WTC11 (cell line): ENCODE measurements around the gene NELL1.

ENCODE experiments used
- AFF4 ChIP-seq: sonication (generic); formaldehyde crosslinking; IDR thresholded peaks from 2 replicates; pipeline ENCODE4 v1.8.1; 2023; ENCODE audit warnings: mild to moderate bottlenecking, missing genetic modification reagents, borderline replicate concordance
- ATF2 ChIP-seq: sonication (generic); formaldehyde crosslinking; IDR thresholded peaks from 2 replicates; pipeline ENCODE4 v1.8.1; 2022; ENCODE audit warnings: low read depth, missing genetic modification reagents, borderline replicate concordance
- ATF6 ChIP-seq: sonication (generic); formaldehyde crosslinking; IDR thresholded peaks from 2 replicates; pipeline ENCODE4 v1.8.1; 2023; ENCODE audit warnings: mild to moderate bottlenecking, missing genetic modification reagents
- CTCF ChIP-seq: fragments of 200-600 bp; IDR thresholded peaks from 2 replicates; pipeline ENCODE4 v1.8.0; 2022; ENCODE audit warnings: antibody characterized with exemption
- NFE2L1 ChIP-seq: sonication (generic); formaldehyde crosslinking; IDR thresholded peaks from 2 replicates; pipeline ENCODE4 v1.8.1; 2023; ENCODE audit warnings: missing genetic modification reagents
- NR2C2 ChIP-seq: sonication (generic); formaldehyde crosslinking; IDR thresholded peaks from 2 replicates; pipeline ENCODE4 v1.8.0; 2022; ENCODE audit warnings: mild to moderate bottlenecking, missing genetic modification reagents
- ZBTB21 ChIP-seq: sonication (generic); formaldehyde crosslinking; IDR thresholded peaks from 2 replicates; pipeline ENCODE4 v1.8.1; 2023; ENCODE audit warnings: mild to moderate bottlenecking, missing genetic modification reagents, borderline replicate concordance
- ZNF416 ChIP-seq: fragments of 250-450 bp; sonication (Bioruptor Pico); IDR thresholded peaks from 2 replicates; pipeline ENCODE4 v1.9.0; 2021; ENCODE audit warnings: mild to moderate bottlenecking, inconsistent platforms
- ZNF512 ChIP-seq: sonication (generic); formaldehyde crosslinking; IDR thresholded peaks from 2 replicates; pipeline ENCODE4 v1.8.1; 2022; ENCODE audit warnings: missing genetic modification reagents, borderline replicate concordance
- TF ChIP-seq, protein P1 (sequence below): sonication (generic); formaldehyde crosslinking; IDR thresholded peaks from 2 replicates; pipeline ENCODE4 v1.8.1; 2023; ENCODE audit warnings: mild to moderate bottlenecking, missing genetic modification reagents, moderate library complexity
- TF ChIP-seq, protein P2 (sequence below): sonication (generic); formaldehyde crosslinking; IDR thresholded peaks from 2 replicates; pipeline ENCODE4 v1.8.0; 2022; ENCODE audit warnings: mild to moderate bottlenecking, missing genetic modification reagents
- TF ChIP-seq, protein P3 (sequence below): sonication (generic); formaldehyde crosslinking; IDR thresholded peaks from 2 replicates; pipeline ENCODE4 v1.8.0; 2022; ENCODE audit warnings: mild to moderate bottlenecking, missing genetic modification reagents
- TF ChIP-seq, protein P4 (sequence below): sonication (generic); formaldehyde crosslinking; IDR thresholded peaks from 2 replicates; pipeline ENCODE4 v1.8.1; 2023; ENCODE audit warnings: mild to moderate bottlenecking, moderate library complexity, missing genetic modification reagents
- TF ChIP-seq, protein P5 (sequence below): fragments of 250-450 bp; sonication (Bioruptor Pico); IDR thresholded peaks from 2 replicates; pipeline ENCODE4 v2.1.2; 2022; ENCODE audit warnings: mild to moderate bottlenecking, moderate library complexity

GRCh38 chr11:20715931-20716330 lies 46.5 kb downstream of the NELL1 start:
- TF ChIP-seq ZNF416 (no peak), NFE2L1 (CRISPR knock-in tag) (no peak), CTCF (no peak), AFF4 (CRISPR knock-in tag) (no peak), ATF6 (no peak), ZNF512 (no peak), ATF2 (no peak), ZBTB21 (CRISPR knock-in tag) (no peak), NR2C2 (CRISPR knock-in tag) (no peak)
- TF ChIP-seq, protein P1, sequence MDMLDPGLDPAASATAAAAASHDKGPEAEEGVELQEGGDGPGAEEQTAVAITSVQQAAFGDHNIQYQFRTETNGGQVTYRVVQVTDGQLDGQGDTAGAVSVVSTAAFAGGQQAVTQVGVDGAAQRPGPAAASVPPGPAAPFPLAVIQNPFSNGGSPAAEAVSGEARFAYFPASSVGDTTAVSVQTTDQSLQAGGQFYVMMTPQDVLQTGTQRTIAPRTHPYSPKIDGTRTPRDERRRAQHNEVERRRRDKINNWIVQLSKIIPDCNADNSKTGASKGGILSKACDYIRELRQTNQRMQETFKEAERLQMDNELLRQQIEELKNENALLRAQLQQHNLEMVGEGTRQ (CRISPR knock-in tag): no peak
- TF ChIP-seq, protein P2, sequence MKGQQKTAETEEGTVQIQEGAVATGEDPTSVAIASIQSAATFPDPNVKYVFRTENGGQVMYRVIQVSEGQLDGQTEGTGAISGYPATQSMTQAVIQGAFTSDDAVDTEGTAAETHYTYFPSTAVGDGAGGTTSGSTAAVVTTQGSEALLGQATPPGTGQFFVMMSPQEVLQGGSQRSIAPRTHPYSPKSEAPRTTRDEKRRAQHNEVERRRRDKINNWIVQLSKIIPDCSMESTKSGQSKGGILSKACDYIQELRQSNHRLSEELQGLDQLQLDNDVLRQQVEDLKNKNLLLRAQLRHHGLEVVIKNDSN: no peak
- TF ChIP-seq, protein P3, sequence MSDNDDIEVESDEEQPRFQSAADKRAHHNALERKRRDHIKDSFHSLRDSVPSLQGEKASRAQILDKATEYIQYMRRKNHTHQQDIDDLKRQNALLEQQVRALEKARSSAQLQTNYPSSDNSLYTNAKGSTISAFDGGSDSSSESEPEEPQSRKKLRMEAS (CRISPR knock-in tag): no peak
- TF ChIP-seq, protein P4, sequence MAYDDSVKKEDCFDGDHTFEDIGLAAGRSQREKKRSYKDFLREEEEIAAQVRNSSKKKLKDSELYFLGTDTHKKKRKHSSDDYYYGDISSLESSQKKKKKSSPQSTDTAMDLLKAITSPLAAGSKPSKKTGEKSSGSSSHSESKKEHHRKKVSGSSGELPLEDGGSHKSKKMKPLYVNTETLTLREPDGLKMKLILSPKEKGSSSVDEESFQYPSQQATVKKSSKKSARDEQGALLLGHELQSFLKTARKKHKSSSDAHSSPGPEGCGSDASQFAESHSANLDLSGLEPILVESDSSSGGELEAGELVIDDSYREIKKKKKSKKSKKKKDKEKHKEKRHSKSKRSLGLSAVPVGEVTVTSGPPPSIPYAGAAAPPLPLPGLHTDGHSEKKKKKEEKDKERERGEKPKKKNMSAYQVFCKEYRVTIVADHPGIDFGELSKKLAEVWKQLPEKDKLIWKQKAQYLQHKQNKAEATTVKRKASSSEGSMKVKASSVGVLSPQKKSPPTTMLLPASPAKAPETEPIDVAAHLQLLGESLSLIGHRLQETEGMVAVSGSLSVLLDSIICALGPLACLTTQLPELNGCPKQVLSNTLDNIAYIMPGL (CRISPR knock-in tag): no peak
- TF ChIP-seq, protein P5, sequence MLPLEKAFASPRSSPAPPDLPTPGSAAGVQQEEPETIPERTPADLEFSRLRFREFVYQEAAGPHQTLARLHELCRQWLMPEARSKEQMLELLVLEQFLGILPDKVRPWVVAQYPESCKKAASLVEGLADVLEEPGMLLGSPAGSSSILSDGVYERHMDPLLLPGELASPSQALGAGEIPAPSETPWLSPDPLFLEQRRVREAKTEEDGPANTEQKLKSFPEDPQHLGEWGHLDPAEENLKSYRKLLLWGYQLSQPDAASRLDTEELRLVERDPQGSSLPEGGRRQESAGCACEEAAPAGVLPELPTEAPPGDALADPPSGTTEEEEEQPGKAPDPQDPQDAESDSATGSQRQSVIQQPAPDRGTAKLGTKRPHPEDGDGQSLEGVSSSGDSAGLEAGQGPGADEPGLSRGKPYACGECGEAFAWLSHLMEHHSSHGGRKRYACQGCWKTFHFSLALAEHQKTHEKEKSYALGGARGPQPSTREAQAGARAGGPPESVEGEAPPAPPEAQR (CRISPR knock-in tag): no peak
